Inflammatory macrophage (primary cell): Measurements from ENCODE around the gene PTGDS.

ENCODE experiments used
- DNase-seq, 2 donors: peaks; one replicate each; pipeline ENCODE4 v3.0.0-alpha.2; 2020 to 2022

The PTGDS gene

DNA sequence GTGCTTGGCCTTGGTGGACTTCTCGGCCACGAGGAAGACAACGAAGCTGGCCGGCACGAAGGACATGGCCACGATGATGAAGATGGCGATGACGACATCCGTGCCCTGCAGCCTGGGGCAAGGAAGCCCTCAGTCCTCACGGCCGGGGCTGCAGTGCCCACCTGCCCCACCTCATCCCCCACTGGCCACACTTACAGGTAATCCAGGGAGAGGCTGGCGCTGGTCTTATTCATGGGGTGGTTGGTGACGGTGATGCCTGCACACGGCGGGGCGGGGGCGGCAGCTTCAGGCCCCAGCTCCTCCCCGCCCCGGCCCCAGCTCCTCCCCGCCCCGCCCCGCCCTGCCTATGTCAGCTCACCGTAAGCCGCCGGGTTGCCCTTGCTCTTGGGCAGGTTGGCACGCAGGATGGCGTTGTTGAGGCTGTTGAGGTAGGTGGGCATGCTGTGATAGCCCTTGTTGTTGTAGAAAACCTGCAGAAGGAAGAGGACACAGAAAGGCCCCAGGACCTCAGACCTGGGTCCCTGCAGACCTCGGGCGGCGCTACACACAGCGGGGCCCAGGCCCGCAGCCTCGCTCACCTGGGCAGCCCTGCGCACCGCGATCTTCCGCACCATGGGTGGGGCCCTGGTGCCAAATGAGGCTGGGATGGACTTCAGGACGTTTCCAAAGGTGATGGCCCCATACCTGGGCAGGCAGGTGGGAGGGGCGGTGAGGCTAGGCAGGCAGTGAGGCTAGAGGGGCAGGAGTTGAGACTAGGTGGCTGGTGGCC is 34.8 kb downstream of the PTGDS start:
- DNase-seq: no peak

GRCh38 chr9:137012694-137013570 is 35.6 kb downstream of the PTGDS start:
- DNase-seq: no peak

GRCh38 chr9:137013571-137013940 is 36.3 kb downstream of the PTGDS start:
- no peak for DNase-seq

DNA sequence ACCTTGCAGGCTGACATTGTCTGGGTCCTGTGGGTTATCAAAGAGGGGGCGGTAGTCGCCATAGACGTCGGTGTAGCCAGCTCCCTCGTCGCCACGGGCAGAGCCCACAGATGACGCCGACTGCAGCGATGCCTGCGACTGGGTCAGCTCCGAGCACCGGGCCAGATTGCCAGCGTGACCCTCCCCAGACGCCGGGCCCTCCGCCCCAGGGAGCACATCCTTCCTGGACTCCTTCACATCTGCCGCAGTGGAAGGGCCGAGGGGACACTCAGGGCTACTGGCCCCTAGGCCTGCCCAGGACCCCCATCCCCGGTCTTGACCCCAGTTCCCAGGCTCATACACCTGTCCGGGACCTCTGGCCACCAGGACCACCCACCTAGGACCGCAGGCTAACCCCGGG is 36.9 kb downstream of the PTGDS start:
- no peak for DNase-seq

DNA sequence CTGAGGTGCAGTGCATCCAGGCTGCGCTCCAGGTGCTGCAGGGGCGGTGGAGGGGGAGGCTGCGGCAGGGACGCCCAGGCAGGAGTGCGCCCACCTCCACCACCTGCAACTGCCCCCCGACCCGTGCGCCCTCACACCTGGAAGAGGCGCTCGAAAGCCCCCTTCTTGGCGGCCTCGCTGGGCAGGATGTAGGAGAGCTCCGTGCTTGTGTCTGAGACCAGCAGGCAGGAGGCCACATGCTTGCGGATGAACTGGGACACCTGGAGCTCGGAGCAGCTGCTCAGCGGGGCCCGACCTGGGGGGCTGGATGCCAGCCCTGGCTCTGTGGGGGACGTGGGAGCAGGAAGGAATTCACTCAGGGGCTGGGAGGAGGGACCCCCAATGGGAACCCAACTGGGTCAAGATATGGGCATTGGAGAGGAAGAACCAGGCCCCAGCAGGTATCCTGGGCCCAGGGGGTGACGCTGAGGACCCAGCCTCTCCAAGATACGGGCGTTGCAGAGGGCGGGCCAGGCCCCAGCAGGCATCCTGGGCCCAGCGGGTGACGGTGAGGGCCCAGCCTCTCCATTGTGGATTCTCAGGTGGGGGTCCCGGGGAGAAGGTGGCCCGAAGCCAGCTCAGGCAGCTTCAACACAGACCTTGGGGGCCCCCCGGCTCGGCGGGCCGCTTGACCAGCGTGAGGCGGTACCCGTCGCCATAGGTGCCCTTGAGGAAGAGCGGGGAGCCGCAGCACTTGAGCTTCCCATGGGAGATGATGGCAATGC is 37.7 kb downstream of the PTGDS start:
- no peak for DNase-seq

DNA sequence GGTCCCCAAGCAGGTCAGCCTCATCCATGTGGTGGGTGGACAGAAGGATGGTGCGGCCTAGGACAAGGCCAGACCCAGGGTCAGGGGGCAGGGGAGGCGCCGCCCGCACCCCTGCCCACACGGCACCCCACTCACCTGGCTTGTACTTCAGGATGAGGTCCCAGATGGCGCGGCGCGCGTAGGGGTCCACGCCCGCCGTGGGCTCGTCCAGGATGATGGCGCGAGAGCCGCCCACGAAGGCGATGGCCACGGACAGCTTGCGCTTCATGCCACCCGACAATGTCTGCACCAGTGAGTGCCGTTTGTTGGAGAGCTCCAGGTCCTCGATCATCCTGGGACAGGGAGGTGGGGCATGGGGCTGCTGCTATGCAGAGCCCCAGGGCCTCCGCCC is 38.2 kb downstream of the PTGDS start:
- no peak for DNase-seq

GRCh38 chr9:137015976-137016375 is 38.7 kb downstream of the PTGDS start:
- DNase-seq: no peak

- DNase-seq: no peak
Measured at GRCh38 chr9:137016436-137016835, 39.1 kb downstream of the PTGDS start.

DNA sequence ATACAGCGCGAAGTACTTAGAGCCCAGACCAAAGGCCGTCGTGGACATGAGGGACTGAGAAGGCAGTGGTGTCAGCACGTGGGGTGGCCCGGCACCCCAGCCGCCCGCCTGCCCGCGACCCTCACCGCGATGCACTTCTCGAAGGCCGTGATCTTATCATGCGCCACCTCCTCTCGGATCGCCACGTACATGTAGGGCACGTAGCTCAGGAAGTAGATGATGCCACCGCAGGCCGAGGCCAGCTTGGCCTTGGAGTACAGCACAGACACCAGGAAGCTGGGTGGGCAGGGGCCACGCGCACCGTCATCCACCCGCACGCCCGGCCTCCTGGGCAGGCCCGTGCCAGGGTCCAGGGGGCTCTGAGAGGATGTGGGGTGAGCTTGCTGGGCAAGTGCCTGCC is 39.8 kb downstream of the PTGDS start:
- DNase-seq: no peak

- no peak for DNase-seq
Measured at GRCh38 chr9:137017791-137018497, 40.6 kb downstream of the PTGDS start.

GRCh38 chr9:137018761-137019559 is 41.7 kb downstream of the PTGDS start:
- no peak for DNase-seq

- DNase-seq: no peak
Measured at GRCh38 chr9:137019891-137020683, 42.8 kb downstream of the PTGDS start.

GRCh38 chr9:137020771-137021567 is 43.7 kb downstream of the PTGDS start:
- DNase-seq: no peak

DNA sequence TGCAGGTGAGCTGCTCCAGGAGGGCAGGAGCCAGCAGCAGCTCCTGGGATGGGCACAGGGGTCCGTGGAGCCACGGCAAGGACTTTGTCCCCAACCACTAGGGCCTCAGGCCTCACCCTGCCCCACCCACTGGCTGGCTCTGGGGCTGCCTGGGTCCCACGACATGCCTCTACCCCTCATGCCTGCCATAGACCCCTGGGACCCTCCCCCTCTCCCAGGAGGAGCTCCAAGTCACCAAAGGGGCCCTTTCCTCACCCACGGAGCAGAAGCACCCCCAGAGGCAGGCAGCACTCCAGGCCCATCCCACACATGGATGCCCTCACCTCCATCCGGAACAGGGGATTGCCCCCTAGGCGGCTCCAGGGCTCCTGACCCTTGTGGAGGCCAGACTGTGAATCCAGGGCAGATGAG is 44.3 kb downstream of the PTGDS start:
- no peak for DNase-seq

DNA sequence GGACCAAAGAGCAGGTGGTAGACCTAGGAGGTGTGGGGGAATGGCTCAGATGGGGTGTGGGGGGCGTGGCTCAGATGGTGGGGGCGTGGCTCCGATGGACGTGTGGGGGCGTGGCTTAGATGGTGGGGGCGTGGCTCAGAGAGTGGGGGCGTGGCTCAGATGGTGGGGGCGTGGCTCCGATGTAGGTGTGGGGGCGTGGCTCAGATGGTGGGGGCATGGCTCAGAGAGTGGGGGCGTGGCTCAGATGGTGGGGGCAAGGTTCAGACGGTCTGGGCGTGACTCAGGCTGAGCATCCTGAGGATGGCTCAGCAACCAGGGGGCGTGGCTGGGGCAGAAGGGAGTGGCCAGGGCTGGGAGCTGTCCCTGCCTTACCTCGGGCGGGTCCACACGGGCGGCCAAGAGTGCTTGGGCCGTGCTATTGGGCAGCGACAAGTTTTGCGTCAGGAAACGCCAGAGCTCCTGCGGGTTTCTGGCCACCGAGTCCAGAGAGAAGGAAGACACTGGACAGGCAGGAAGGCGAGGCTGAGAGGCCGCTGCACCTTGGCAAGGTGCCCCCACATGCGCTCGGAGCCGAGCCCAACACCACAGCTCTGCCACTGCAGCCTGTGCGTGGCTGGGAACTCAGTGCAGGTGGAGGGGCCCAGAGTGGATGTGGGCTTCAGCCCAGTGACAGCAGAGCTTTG is 44.8 kb downstream of the PTGDS start:
- peak; percentile 78 to 82 for DNase-seq

- DNase-seq: no peak
Measured at GRCh38 chr9:137022662-137023008, 45.3 kb downstream of the PTGDS start.

DNA sequence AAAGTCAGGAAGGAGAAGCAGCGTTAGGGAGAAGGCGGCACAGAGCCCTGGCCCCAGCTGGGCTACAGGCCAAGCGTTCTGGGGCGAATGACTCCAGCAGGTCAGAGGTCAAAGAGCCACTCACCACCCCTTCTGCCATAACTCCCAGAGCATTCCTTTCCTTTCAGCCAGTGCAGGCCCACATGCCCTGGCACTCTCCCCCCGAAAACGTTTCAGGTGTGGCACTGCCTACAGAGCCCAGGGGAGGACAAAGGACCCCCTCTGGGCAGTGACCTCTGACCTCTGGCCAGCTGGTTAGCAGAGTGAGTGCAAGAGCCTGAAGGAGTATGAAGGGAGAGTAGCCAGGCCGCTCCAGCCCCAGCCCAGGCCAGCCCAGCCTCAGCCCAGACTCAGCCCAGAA is 45.9 kb downstream of the PTGDS start:
- no peak for DNase-seq

DNA sequence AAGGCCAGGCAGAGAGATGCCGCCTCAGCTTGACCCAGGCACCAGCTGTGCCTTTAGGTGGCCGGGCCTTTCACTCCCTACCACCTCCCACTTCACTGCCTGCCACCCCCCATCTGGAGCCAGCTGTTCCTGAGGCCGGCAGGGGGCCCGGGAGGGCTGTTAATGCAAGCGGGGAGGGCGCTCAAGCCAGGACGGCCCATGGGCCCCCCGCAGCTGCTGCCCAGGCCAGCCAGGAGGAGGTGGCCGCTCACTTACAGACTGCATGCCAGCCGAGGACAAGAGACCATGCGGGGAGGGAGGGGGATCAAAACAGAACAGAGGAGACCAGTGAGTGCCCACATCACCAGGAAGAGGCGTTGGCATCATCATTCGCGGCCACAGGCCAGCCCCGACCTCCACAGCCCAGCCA is 46.3 kb downstream of the PTGDS start:
- no peak for DNase-seq

- no peak for DNase-seq
Measured at GRCh38 chr9:137025517-137025966, 48.2 kb downstream of the PTGDS start.
